SU-DHL-6 (cell line): ENCODE measurements around the gene CXADR.

Experiments
- CTCF ChIP-seq: fragments of 200-600 bp; sonication (generic); IDR thresholded peaks from one replicate; pipeline ENCODE4 v1.5.1; 2017; ENCODE audit warnings: antibody characterized with exemption, mild to moderate bottlenecking, low read length, moderate library complexity; ENCODE audit not compliant: insufficient read depth, poor library complexity, severe bottlenecking
- EZH2phosphoT487 ChIP-seq: fragments of 200-600 bp; sonication (generic), shearing (Covaris generic); conservative IDR thresholded peaks from 2 replicates; pipeline ENCODE4 v1.6.1; 2018; ENCODE audit warnings: mild to moderate bottlenecking, antibody characterized with exemption, low read length, moderate library complexity, mixed read lengths

- no peak for TF ChIP-seq CTCF
- no peak for TF ChIP-seq EZH2phosphoT487
Measured at GRCh38 chr21:17501107-17502006, 11.5 kb upstream of the CXADR start.
